IPS DF 4.7 (cell line): ENCODE measurements around the gene KLHDC7A.
"Not testable (repeated sequence)": the region's sequence is repeated elsewhere in the genome, so short reads cannot be mapped to it uniquely, and the experiment has no call there.

Experiments
- DNase-seq: peaks from one replicate; pipeline ENCODE4 v3.0.0-alpha.2; 2013; ENCODE audit warnings: low spot score; ENCODE audit errors: extremely low read depth

The KLHDC7A gene

DNA sequence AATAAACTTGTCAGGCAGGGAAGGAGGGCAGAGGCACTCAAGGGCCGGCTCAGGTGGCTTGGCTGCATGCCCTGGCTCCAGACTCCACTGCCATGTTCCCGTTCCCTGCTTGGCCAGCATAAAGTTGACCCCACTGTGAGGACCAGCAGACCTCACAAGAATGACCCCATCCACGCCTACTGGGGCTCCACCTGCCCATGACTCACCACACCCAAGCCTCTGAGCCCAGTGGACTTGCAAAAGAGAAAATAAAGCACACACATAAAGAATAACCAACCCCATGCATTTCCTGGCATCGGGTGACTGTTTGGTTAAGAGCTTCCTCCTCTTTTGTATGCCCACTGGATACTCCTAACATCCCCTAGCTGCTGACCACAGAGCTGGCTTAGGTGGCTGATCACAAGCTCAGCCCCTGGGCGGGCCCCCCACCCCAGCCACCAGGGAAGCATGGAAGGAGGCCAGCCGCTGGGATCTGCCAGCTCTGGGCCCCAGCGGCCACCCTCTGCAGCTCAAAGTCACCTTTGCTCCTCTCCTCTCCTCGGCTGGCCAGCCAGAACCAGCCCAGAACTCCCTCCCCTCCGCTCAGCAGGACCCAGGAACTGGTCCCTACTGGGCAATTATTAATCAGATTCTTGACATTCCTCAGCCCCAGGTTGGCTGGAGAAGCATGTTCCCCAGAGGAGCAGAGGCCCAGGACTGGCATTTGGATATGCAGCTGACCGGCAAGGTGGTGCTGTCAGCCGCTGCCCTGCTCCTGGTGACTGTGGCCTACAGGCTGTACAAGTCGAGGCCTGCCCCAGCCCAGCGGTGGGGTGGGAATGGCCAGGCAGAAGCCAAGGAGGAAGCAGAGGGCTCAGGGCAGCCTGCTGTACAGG lies at the start of gene KLHDC7A:
Gene KLHDC7A, plus strand, starts transcription at position 616 of the 875 bp plus-strand sequence. Its CDS starts 52 bp downstream, at position 668.
- DNase-seq = peak; percentile 78

DNA sequence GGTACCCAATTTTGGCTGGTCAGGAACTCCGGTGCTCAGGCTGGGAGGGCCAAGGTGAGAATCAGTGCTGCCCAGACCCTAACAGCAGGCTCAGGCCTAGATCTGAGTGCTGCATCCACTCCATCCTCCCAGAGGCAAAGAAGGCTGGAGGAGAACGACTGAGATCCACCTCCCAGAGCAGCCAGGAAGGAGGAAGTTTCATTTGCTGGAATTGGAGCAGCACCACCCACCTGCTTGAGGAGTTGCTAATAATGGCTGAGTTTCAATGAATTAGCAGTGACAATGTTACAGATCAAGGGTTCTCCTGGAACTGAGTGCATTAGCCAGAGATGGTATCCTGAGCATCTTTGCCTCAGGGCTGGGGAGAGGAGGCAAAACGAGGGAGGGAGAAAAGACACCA lies 46.7 kb upstream of the KLHDC7A start:
- no peak for DNase-seq

DNA sequence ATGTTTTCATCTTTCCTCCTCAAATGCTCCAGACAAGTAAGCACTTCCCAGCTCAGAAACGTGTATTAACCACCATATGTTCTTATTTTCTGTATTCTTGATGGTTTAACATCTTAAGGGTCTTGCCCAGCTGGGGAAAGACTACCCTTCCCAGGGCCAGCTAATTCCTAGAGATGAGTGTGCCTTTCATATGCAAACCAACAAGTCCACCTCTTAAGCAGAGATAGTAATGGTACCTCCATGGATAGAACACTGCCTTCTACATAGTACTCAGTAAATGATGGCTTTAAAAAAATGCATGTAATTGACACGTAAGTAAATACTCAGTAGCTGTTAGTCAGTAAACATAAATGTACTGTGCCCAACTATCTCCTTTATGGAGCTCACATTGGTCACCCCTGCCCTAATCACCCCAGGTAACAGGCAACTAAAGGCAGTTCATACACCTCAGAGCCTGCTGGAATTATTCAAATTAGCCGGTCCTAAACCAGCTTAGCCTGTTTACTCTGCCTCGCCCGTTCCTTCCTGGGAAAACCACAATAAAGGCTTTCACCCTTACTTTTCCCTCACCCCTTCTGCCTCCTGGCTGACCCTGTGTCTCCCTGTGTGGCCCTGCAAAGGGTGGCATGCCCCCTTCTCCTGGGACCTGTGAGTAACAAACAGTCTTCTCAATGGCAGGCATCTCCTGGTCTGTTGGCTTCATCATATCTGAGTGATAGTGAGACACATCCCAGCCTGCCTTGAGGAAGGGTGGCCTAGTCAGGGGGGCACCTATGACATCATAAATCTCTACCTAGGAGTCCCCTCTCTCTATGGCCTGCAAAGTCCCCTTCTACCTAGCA lies 40.1 kb upstream of the KLHDC7A start:
- DNase-seq = no peak

DNA sequence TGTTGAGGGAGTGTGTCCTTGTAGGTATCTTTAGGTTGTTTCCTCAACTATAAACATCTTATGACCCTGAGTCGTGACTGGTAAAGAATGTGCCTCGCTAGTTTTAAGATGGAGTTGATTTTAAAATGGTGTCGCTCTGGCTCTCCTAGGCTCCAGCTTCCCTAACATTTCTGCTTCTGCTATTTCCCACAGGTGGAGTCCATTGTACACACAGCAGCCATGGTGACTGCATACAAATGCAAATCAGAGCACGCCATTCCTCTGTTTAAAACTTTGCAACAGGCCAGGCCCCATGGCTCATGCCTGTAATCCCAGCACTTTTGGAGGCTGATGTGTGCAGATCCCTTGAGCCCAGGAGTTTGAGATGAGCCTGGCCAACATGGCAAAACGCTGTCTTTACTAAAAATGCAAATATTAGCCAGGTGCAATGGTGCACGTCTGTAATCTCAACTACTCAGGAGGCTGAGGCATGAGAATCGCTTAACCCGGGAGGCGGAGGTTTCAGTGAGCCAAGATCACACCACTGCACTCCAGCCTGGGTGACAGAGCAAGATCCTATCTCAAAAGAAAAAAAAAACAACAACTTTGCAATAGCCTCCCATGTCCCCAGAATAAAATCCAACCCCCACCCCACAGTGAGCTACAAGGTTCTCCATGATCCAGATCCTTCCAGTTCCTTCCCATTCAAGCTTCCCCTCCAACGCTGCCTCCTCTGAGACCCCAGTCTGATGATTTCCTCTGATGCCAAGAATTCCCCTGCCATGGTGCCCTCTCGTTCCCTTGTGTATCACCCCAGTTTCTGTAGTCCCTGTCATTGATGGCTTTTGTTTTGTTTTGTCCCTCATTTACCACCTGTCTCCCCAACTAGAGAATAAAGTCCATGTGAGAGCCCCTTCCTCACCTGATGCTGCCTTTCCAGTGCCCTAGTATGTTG lies 36.9 kb upstream of the KLHDC7A start:
- DNase-seq = no peak

DNA sequence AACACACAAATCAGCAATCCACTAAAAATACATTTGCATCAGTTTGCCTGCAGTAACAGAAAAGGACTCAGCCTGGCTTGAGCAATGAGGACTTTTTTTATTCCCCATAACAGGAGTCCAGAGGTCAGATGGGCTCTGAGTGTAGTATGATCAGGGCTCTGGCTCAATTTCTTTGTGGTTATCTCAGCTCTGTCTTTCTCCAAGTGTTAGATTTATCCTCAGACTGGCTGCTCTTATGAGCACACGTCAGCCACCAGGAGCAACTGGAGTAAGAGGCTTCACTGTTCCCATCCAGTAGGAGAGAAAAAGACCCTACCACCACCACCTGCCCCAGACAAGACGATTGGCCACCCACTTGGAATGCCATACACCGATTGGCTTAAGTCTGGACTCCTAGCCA lies 36.2 kb upstream of the KLHDC7A start:
- DNase-seq = no peak

DNA sequence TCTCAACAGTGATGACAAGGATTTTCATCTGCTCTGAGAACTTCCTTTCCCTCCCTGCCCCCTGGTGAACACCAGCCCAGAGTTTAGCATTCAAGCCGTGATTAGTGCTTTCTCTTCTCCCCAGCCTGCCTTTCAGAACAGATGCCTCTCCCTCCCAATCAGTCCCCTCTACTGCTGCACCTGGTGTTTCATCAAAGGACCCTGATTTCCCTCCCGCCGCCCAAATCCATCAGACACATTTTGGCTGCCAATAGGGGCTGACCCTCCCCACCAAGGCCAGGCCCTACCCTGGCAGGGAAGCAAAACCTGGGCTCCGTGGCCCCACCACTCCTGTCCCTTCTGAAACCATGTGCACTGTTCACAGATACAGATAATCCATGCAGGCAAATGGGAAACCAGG lies 34.0 kb upstream of the KLHDC7A start:
- DNase-seq = no peak

DNA sequence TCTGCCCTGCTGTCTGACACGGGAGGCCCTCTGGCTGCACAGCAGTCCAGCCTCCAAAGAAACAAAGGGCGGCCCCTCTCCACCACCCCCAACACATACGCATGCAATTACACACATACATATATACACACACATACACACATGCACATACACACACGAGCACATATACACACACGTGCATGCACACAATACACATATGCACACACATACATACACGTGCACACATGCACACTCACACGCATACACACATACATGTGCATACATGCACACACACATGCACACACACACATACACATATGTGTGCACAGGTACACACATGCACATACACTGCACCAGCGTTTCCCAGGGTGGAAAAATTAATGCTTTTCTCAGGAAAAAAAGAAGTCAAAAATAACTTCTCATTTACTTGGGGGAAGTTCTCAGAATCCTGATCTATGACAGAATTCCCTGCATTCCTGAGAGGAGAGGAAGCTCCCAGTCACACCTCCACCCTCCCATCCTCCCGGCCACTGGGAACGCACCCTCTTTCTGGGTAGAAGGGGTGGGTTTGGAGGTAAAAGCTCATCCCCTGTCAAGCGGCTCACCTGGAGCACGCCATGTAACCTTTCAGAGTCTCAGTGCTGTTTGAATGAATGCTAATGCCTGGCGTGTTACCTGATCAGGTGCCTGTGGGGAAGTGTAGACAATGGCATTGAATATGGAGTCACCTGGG lies 33.1 kb upstream of the KLHDC7A start:
- no peak for DNase-seq

DNA sequence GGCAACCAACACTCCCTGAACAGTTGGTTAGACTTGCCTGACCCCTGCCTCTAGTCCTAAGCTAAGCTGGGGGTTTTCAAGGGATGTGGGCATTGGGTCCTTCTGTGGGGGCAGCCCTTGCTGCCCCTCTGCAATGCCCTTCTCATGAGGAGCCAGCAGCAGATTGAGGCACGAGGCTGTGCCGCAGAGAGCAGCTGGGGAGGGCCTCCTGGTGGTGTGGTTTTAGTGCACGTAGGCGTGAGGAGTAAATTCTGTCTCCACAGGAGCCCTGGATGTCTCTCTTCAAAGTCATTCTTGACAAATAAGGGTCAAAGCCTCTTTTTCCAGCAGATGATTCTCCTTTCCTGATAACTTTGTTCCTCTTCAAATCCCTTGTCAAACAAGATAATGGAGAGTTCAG lies 31.8 kb upstream of the KLHDC7A start:
- DNase-seq = no peak

DNA sequence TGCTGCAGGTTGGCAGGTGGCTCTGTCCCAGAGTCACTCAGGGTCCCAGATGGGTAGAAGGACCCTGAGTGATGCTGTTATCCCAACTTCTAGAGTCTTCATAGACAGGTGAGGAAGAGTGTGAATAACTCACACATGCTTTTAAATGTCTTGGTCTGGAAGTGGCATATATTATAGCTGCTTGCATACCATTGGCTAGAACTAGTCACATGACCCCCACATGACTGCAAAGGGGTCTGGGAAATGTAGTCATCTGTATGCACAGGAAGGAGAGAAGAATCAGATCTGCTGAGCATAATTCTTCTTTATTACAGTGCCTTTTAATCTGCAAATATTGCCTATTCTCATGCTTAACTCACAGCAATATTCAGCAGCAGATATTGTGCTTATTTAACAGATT lies 28.2 kb upstream of the KLHDC7A start:
- peak; percentile 36 for DNase-seq

DNA sequence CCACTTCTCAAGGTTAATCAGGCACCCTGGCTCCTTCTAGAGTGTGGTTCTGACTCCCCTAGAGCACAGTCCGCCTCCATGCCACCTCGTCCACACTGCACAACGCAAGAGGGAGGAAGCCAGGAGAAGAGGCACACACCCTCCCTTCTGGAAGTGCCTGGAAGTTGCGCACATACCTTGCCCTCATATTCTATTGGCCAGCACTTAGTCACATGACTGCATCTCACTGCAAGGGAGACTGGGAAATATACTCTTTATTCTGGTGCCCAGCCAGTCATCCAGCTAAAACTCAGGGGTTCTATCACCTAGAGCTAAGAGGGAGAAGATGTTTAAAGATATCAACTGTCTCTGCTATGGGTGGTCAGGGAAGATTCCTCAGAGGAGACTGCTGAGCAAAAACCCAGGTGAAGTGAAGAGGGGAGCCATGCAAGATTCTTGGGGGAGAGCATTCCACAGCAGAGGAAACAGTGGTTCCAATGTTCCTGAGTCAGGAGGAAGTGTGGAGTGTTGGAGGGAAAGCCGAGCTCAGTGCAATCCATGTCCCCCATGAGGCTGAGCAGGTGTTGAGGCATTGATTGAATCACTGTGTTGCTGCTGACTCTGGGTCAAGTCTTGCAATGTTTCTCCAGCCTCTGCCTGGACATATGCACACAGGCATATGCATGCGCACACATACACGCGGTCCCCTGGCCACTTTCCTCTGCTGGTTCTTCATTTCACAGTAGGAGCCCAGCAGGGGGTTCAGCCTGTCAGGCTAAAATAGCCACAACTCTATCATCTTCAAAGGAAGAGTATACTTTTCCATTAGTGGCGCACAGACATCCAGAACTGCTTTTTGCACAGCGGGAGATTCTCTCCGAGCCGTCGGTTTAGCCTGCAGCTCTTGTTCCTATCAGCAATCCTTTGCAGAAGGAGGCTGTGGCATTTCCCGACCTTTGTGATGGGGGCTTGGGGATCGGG lies 22.3 kb upstream of the KLHDC7A start:
- no peak for DNase-seq

DNA sequence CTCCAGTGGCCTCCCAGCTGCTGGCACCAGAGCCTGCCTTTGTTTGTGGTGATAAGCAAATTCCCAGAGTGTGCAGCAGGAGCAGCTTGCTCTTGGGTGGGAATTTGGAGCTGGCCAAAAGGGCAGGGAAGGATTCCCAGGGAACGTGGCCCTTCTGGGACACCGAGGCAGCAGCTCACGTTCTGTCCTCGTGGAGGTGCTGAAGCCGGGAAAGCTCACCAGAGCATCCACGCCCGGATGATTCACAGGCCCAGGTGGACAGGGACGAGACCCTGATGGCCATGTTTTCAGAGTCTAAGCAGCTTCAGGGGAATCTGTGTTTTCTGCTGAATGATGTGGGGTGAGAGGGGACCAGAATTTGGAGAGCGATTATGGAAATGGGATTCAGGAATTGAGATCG lies 19.1 kb upstream of the KLHDC7A start:
- no peak for DNase-seq

DNA sequence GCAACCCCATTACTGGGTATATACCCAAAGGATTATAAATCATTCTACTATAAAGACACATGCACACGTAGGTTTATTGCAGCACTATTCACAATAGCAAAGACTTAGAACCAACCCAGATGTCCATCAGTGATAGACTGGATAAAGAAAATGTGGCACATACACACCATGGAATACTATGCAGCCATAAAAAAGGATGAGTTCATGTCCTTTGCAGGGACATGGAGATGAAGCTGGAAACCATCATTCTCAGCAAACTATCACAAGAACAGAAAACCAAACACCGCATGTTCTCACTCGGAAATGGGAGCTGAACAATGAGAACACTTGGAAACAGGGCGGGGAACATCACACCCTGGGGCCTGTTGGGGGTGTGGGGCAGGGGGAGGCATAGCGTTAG lies 18.2 kb upstream of the KLHDC7A start:
- DNase-seq = not testable (repeated sequence)

DNA sequence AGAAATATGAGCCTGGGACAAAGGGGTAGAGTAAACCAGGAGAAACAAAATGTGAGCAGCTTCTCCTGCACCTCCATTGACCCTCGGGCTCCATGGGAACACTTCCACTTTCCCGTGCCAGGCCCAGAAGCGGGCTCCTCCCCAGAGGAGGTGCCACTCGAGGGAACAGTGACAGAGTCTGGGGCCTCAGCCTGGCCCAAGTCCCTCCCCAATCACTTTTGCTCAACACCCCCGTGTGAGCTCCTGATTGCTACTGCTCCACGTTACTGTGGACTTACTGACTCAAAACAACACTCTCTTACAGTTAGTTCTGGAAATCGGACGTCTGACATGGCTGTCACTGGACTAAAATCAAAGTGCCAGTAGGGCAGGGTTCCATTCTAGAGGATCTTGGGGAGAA lies 17.7 kb upstream of the KLHDC7A start:
- DNase-seq = no peak

DNA sequence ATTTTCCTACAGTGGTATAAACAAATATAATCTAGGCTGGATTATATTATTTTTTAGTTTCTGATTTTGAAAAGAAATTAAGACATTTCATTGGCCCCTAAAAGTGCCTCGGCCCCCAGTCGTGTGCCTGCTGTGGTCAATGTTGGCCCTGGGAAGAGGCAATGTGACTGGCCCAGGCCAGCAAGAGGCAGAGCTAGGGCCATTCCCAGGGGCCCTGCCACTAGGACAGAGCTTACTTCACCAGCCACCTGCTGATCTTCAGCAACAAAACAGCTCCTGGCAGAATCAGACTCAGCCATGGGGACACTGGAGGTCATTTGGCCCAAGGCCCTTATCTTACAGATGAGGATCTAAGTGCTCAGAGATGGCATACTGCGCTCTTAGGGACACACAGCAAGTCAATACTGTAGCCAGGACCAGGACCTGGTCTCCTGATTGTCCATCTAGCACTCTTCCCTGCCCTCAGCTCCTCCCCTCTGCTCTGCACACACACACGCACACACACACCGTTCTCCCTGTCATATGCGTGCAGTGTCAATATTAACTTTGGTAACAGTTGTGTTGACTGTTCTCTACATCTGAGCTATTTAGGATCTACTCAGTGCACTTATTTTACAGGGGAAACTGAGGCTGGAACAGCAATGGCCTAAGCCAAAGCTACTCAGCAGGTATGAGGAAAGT lies 16.6 kb upstream of the KLHDC7A start:
- no peak for DNase-seq

DNA sequence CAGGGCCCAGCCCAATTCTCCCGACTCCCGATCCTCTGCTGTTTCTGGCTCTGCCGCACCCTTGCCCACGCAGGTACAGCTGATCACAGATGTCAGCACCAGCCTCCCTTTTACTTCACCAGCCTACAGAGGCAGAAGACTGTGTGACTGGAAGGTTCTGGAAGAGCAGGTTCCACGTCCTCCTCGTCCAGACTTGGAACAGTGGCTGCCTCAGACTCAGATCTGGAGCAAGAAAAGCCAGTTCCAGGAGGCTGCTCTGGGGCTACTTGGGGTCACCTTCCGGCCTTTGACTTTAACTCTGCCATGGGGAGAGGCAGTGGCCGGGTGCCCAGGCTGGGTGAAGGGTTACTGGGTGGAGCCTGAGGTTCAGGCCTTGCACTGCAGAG lies 16.1 kb upstream of the KLHDC7A start:
- no peak for DNase-seq

DNA sequence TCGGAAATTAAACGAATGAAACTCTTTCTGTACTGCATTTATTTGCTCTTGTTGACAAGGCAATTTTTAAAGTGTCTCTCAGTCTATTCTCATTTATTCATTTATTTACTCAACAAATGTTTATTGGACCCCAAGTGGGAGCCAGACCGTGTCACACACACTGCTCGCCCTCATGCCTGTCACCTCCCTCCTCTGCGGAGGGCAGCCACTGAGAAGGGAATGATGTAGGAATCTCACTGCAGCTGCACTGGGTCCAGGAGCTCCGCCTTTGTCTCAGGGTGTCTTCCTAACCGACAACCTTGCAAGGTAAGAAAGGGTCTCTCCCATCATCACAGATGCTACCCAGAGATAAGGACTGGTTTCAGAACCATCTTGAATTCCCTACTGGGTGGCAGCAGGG lies 14.1 kb upstream of the KLHDC7A start:
- no peak for DNase-seq

DNA sequence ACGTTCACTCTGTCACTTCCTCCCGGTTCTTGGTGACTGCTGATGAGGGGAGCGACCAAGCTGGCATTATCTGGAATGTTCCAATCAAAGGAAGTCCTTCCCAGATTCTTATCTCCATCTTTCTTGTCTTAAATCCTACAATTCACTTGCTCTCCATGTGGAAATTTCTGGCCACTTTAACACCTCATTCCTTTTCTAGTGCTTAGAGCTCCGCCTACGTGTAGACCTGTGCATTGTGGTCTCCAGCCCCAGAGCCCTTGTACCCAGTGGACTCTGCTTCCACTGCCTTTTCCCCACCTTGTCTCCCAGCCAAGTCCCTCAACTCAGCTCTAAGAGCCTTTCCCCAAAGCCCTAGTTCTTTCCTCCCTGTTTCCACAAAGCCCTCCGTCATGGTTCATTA lies 12.2 kb upstream of the KLHDC7A start:
- no peak for DNase-seq

DNA sequence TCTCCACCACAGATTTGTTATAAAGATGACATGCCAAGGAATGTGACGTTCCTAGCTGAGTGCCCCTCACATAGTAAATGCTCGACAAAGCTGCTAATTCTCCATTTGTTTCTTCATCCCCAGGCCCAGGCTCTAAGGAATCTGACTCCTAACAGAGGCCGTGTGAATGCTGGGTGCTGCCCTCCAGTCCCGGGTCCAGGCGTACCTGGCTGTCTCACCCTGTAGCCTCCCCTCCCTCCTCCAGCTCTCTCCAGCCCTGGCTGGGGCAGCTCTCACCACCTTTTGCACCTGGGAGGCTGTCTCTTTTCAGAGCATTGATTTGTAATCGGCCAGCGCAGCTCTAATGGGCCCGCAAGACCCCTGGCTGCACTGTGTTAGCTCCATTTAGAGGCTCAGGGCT lies 11.2 kb upstream of the KLHDC7A start:
- no peak for DNase-seq
